ENCODE data around the gene NFS1. TPM values are rescaled to one million over a fixed set of nuclear protein-coding genes. Genes with fewer than 3 reads are reported as not detected.

Gene NFS1
- total and polyA plus RNA-seq, 2 experiments from 2014 or later: 32.6 to 43.9 TPM

DNA sequence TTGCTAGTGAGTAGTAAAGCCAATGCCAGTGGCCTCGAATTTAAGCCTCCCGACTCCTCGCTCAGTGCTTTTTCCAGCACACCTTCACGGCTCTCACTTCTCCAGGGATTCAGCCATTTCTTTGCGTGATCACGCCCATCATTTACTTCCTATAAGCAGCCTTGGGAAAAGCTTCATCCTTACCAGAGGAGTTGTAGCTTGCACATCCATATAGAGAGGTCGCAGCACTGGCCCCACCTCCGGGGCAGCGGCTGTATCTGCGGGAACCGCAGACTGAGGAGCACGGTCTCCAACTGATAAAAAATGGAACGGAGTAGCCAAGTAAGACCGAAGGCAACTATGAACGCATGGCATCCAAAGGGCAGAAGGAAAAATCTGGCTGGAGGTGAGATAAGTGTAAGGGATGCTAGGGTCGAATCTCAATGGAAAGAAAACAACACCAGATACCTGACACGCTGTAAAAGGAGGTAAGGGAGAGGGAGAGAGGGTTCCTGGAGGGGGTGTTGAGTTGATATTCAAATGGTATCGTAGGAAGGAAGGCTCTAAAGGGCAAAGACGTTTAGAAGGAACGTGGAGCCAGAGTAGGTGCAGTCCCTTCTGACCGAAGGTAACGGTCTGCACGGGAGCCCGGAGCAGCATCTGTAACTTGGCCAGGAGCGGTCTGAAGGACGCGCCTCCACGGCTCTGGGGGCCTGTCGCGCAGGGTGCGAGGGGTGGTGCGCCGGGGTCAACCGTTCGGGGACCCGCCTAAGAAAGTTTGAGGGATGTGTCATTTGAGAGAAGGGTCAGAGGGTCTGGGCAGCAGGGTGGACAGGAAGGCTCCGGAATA lies 640 bp downstream of the NFS1 start:
- Histone ChIP-seq H3K4me1 (ENCODE audit: low read depth) (peaks cover 13% of the 10 kb centered on the region), H3K27ac (peak overlapping the region; percentile 92), H3K36me3 (peaks cover 24% of the 10 kb centered on the region), H3K27me3 (no peaks in the 10 kb centered on the region), H3K9me3 (ENCODE audit: low read depth) (no peaks in the 10 kb centered on the region), H3K4me3 (peak overlapping the region; percentile 69)
- TF ChIP-seq, protein P1, sequence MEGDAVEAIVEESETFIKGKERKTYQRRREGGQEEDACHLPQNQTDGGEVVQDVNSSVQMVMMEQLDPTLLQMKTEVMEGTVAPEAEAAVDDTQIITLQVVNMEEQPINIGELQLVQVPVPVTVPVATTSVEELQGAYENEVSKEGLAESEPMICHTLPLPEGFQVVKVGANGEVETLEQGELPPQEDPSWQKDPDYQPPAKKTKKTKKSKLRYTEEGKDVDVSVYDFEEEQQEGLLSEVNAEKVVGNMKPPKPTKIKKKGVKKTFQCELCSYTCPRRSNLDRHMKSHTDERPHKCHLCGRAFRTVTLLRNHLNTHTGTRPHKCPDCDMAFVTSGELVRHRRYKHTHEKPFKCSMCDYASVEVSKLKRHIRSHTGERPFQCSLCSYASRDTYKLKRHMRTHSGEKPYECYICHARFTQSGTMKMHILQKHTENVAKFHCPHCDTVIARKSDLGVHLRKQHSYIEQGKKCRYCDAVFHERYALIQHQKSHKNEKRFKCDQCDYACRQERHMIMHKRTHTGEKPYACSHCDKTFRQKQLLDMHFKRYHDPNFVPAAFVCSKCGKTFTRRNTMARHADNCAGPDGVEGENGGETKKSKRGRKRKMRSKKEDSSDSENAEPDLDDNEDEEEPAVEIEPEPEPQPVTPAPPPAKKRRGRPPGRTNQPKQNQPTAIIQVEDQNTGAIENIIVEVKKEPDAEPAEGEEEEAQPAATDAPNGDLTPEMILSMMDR (IDR thresholded peaks at IDR 0.05; ENCODE audit: low read depth, low read length): no peak
- peak; percentile 23 to 29 for DNase-seq (ENCODE audit: low read depth in 1 of 2, low spot score in 1 of 2)

DNA sequence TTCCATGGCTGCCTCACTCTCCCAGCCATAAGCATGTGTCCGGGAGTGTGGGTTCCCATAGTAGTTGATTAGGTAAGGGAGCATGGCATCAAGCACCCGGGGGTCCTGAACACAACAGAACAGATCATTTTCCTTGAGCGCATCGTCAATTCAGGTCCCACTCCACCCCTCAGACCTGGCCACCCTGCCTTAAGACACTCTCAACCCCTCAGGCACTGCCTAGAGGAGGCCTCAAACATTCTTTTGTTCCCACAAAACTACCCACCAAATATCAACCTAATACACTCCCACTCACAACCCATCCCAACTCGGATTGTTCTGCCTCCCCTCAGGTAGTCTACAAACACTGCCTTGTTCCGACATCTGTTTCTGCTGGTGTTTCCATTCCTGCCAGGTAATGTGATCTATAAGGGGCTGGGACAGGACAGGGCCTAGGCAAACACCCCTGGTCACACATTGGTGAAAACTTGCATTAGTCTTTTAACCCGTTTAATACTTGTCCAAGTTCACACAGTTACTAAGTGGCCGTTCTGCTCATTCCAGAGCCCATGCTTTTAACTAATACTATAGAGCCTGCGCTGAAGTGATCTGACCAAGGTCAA lies 1.4 kb downstream of the NFS1 start:
- no peaks in the 10 kb centered on the region for H3K9me3 ChIP-seq (ENCODE audit: low read depth)
- no peaks in the 10 kb centered on the region for H3K27me3 ChIP-seq
- peaks cover 13% of the 10 kb centered on the region for H3K4me1 ChIP-seq (ENCODE audit: low read depth)
- H3K27ac ChIP-seq: peak overlapping the region; percentile 92
- TF ChIP-seq, protein P1 (IDR thresholded peaks at IDR 0.05; ENCODE audit: low read depth, low read length): no peak
- H3K36me3 ChIP-seq: peaks cover 19% of the 10 kb centered on the region
- peak overlapping the region; percentile 69 for H3K4me3 ChIP-seq
- DNase-seq (ENCODE audit: low read depth in 1 of 2, low spot score in 1 of 2): no peak

GRCh38 chr20:35695978-35696377 lies 3.2 kb downstream of the NFS1 start:
- Histone ChIP-seq H3K27me3 (no peaks in the 10 kb centered on the region), H3K36me3 (peaks cover 6% of the 10 kb centered on the region)
- TF ChIP-seq, protein P1 (IDR thresholded peaks at IDR 0.05; ENCODE audit: low read depth, low read length): no peak

GRCh38 chr20:35695245-35695749 lies 3.9 kb downstream of the NFS1 start:
- Histone ChIP-seq H3K36me3 (peaks cover 3% of the 10 kb centered on the region), H3K27me3 (no peaks in the 10 kb centered on the region), H3K9me3 (ENCODE audit: low read depth) (no peaks in the 10 kb centered on the region), H3K27ac (no peak overlapping the region), H3K4me3 (no peak overlapping the region), H3K4me1 (ENCODE audit: low read depth) (peaks cover 11% of the 10 kb centered on the region)
- TF ChIP-seq, protein P1 (IDR thresholded peaks at IDR 0.05; ENCODE audit: low read depth, low read length): no peak
- no peak for DNase-seq (ENCODE audit: low read depth in 1 of 2, low spot score in 1 of 2)

More at GRCh38 chr20:35695978-35696377, 3.2 kb downstream of the NFS1 start:
- H3K4me3 ChIP-seq: no peak overlapping the region
- DNase-seq (ENCODE audit: low read depth in 1 of 2, low spot score in 1 of 2): no peak
- H3K9me3 ChIP-seq (ENCODE audit: low read depth): no peaks in the 10 kb centered on the region
- no peak overlapping the region for H3K27ac ChIP-seq
- peaks cover 13% of the 10 kb centered on the region for H3K4me1 ChIP-seq (ENCODE audit: low read depth)

- Histone ChIP-seq H3K27me3 (no peaks in the 10 kb centered on the region), H3K4me1 (ENCODE audit: low read depth) (no peaks in the 10 kb centered on the region), H3K4me3 (no peak overlapping the region), H3K36me3 (peaks cover 3% of the 10 kb centered on the region), H3K9me3 (ENCODE audit: low read depth) (no peaks in the 10 kb centered on the region), H3K27ac (no peak overlapping the region)
- TF ChIP-seq, protein P1 (IDR thresholded peaks at IDR 0.05; ENCODE audit: low read depth, low read length): no peak
- DNase-seq (ENCODE audit: low read depth in 1 of 2, low spot score in 1 of 2): no peak
These were observed 8.9 kb downstream of the NFS1 start for GRCh38 chr20:35690265-35690664.
